Measurements from ENCODE around the gene COQ5.

GRCh38 chr12:120489018-120489417 lies 39.9 kb downstream of the COQ5 start:
- TF ChIP-seq CTCF (IDR thresholded peaks at IDR 0.05) (no peak), POLR2A (IDR thresholded peaks at IDR 0.05) (no peak)

Data from sigmoid colon (tissue), 3 donors.